Measurements from ENCODE around the gene GLG1.

DNA sequence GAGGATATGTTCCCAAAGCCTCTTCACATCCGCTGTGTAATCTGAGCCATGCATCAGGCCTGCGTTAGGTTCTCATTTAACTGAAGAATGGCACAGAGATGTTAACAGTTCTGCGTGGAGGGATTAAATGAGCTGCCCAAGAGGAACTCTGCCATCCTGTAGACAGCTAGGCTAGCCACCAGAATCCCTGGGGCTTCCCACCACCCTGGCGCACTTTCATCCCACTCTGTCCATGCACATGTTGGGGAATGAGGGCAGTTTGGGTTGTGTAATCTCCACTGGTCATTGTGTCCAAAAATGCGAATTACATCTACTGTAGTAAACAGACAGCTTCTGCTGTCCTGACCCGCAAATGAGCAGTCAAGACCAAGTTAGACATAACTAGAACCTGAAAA lies 1.0 kb upstream of the GLG1 start:
- TF ChIP-seq, protein P1, sequence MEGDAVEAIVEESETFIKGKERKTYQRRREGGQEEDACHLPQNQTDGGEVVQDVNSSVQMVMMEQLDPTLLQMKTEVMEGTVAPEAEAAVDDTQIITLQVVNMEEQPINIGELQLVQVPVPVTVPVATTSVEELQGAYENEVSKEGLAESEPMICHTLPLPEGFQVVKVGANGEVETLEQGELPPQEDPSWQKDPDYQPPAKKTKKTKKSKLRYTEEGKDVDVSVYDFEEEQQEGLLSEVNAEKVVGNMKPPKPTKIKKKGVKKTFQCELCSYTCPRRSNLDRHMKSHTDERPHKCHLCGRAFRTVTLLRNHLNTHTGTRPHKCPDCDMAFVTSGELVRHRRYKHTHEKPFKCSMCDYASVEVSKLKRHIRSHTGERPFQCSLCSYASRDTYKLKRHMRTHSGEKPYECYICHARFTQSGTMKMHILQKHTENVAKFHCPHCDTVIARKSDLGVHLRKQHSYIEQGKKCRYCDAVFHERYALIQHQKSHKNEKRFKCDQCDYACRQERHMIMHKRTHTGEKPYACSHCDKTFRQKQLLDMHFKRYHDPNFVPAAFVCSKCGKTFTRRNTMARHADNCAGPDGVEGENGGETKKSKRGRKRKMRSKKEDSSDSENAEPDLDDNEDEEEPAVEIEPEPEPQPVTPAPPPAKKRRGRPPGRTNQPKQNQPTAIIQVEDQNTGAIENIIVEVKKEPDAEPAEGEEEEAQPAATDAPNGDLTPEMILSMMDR (IDR thresholded peaks at IDR 0.05): no peak
- TF ChIP-seq POLR2A (IDR thresholded peaks at IDR 0.05): no peak

Measured in Peyer's patch (tissue), 4 donors.